Measurements from ENCODE around the gene MTRF1L. TPM values are rescaled to one million over a fixed set of nuclear protein-coding genes. Genes with fewer than 3 reads are reported as not detected.

The MTRF1L gene
- total RNA-seq, 1 experiment from 2014 or later, result 16.6 TPM

DNA sequence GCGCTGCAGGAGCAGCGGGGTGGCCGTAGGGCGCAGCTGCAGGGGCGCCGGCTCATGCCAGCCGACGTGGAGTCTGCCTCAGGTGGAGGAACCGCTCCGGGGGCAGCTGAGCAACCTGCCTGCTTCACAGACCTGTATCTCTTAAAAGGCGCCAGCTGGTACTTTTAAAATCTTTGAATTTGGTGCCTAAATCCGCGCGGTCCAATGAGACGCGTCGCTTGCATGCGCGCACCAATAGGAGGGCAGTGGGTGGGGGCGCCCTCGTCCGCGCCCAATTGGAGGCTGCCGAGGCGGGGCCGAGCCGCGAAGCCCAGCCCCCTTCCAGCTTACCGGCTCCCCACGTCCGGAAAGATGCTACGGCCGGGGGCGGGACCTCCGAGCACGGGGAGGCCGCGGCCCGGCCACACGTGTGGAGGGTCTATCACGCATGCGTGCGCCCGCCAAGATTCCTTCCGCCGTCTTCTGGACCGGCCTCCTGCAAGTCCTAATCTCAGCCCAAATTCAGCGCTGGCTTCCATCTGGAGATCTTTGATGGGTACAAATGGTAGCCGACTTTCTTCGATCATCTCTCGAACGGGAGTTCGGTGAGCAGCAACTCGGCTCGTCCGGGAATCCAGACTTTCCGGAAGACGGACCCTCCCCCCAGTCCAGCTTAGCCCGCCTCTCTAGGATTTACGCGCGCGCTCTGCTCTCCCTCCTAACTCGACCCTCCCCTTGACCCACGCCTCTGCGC is 19.4 kb downstream of the MTRF1L start, which contains the start of gene FBXO5 (continued):
- TF ChIP-seq, protein P1, sequence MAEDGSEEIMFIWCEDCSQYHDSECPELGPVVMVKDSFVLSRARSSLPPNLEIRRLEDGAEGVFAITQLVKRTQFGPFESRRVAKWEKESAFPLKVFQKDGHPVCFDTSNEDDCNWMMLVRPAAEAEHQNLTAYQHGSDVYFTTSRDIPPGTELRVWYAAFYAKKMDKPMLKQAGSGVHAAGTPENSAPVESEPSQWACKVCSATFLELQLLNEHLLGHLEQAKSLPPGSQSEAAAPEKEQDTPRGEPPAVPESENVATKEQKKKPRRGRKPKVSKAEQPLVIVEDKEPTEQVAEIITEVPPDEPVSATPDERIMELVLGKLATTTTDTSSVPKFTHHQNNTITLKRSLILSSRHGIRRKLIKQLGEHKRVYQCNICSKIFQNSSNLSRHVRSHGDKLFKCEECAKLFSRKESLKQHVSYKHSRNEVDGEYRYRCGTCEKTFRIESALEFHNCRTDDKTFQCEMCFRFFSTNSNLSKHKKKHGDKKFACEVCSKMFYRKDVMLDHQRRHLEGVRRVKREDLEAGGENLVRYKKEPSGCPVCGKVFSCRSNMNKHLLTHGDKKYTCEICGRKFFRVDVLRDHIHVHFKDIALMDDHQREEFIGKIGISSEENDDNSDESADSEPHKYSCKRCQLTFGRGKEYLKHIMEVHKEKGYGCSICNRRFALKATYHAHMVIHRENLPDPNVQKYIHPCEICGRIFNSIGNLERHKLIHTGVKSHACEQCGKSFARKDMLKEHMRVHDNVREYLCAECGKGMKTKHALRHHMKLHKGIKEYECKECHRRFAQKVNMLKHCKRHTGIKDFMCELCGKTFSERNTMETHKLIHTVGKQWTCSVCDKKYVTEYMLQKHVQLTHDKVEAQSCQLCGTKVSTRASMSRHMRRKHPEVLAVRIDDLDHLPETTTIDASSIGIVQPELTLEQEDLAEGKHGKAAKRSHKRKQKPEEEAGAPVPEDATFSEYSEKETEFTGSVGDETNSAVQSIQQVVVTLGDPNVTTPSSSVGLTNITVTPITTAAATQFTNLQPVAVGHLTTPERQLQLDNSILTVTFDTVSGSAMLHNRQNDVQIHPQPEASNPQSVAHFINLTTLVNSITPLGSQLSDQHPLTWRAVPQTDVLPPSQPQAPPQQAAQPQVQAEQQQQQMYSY (CRISPR knock-in tag; IDR thresholded peaks at IDR 0.05), result peak; percentile 77
- 0 out of 2 replicates have a peak, but pooled peaks have one; percentile 55 for TF ChIP-seq ELF4 (CRISPR knock-in tag; IDR thresholded peaks at IDR 0.05; ENCODE audit: low read depth)
- no peak for TF ChIP-seq ZNF317 (CRISPR knock-in tag; IDR thresholded peaks at IDR 0.05; ENCODE audit: borderline replicate concordance, low read depth)
- TF ChIP-seq ZMAT4 (CRISPR knock-in tag; IDR thresholded peaks at IDR 0.05), result 0 out of 2 replicates have a peak, but pooled peaks have one; percentile 22
- no peak for TF ChIP-seq ZNF425 (CRISPR knock-in tag; conservative IDR thresholded peaks at IDR 0.05)
- TF ChIP-seq, protein P2, sequence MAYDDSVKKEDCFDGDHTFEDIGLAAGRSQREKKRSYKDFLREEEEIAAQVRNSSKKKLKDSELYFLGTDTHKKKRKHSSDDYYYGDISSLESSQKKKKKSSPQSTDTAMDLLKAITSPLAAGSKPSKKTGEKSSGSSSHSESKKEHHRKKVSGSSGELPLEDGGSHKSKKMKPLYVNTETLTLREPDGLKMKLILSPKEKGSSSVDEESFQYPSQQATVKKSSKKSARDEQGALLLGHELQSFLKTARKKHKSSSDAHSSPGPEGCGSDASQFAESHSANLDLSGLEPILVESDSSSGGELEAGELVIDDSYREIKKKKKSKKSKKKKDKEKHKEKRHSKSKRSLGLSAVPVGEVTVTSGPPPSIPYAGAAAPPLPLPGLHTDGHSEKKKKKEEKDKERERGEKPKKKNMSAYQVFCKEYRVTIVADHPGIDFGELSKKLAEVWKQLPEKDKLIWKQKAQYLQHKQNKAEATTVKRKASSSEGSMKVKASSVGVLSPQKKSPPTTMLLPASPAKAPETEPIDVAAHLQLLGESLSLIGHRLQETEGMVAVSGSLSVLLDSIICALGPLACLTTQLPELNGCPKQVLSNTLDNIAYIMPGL (CRISPR knock-in tag; IDR thresholded peaks at IDR 0.05), result no peak
- TF ChIP-seq, protein P3, sequence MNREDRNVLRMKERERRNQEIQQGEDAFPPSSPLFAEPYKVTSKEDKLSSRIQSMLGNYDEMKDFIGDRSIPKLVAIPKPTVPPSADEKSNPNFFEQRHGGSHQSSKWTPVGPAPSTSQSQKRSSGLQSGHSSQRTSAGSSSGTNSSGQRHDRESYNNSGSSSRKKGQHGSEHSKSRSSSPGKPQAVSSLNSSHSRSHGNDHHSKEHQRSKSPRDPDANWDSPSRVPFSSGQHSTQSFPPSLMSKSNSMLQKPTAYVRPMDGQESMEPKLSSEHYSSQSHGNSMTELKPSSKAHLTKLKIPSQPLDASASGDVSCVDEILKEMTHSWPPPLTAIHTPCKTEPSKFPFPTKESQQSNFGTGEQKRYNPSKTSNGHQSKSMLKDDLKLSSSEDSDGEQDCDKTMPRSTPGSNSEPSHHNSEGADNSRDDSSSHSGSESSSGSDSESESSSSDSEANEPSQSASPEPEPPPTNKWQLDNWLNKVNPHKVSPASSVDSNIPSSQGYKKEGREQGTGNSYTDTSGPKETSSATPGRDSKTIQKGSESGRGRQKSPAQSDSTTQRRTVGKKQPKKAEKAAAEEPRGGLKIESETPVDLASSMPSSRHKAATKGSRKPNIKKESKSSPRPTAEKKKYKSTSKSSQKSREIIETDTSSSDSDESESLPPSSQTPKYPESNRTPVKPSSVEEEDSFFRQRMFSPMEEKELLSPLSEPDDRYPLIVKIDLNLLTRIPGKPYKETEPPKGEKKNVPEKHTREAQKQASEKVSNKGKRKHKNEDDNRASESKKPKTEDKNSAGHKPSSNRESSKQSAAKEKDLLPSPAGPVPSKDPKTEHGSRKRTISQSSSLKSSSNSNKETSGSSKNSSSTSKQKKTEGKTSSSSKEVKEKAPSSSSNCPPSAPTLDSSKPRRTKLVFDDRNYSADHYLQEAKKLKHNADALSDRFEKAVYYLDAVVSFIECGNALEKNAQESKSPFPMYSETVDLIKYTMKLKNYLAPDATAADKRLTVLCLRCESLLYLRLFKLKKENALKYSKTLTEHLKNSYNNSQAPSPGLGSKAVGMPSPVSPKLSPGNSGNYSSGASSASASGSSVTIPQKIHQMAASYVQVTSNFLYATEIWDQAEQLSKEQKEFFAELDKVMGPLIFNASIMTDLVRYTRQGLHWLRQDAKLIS (CRISPR knock-in tag; IDR thresholded peaks at IDR 0.05; ENCODE audit: borderline replicate concordance), result peak; percentile 13; the same call in 1 of the 2 replicates
- no peak for TF ChIP-seq JUN (CRISPR knock-in tag; IDR thresholded peaks at IDR 0.05)
- TF ChIP-seq, protein P4, sequence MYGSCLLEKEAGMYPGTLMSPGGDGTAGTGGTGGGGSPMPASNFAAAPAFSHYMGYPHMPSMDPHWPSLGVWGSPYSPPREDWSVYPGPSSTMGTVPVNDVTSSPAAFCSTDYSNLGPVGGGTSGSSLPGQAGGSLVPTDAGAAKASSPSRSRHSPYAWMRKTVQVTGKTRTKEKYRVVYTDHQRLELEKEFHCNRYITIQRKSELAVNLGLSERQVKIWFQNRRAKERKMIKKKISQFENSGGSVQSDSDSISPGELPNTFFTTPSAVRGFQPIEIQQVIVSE (CRISPR knock-in tag; IDR thresholded peaks at IDR 0.05; ENCODE audit: borderline replicate concordance), result no peak
- TF ChIP-seq ZNF416 (CRISPR knock-in tag; IDR thresholded peaks at IDR 0.05), result no peak
- peak; percentile 99 for TF ChIP-seq MYBL2 (CRISPR knock-in tag; IDR thresholded peaks at IDR 0.05)
- TF ChIP-seq, protein P5, sequence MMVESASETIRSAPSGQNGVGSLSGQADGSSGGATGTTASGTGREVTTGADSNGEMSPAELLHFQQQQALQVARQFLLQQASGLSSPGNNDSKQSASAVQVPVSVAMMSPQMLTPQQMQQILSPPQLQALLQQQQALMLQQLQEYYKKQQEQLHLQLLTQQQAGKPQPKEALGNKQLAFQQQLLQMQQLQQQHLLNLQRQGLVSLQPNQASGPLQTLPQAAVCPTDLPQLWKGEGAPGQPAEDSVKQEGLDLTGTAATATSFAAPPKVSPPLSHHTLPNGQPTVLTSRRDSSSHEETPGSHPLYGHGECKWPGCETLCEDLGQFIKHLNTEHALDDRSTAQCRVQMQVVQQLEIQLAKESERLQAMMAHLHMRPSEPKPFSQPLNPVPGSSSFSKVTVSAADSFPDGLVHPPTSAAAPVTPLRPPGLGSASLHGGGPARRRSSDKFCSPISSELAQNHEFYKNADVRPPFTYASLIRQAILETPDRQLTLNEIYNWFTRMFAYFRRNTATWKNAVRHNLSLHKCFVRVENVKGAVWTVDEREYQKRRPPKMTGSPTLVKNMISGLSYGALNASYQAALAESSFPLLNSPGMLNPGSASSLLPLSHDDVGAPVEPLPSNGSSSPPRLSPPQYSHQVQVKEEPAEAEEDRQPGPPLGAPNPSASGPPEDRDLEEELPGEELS (CRISPR knock-in tag; IDR thresholded peaks at IDR 0.05), result peak; percentile 69; the same call in 1 of the 2 replicates
- no peak for TF ChIP-seq ZNF396 (CRISPR knock-in tag; IDR thresholded peaks at IDR 0.05; ENCODE audit: borderline replicate concordance)
- TF ChIP-seq USF1 (CRISPR knock-in tag; IDR thresholded peaks at IDR 0.05), result no peak
- no peak for TF ChIP-seq GRHL2 (CRISPR knock-in tag; IDR thresholded peaks at IDR 0.05; ENCODE audit: insufficient replicate concordance, severe bottlenecking)
- TF ChIP-seq OVOL2 (CRISPR knock-in tag; IDR thresholded peaks at IDR 0.05; ENCODE audit: borderline replicate concordance), result no peak
- no peak for TF ChIP-seq MXD4 (CRISPR knock-in tag; IDR thresholded peaks at IDR 0.05; ENCODE audit: borderline replicate concordance)
- peak; percentile 70; the same call in 1 of the 2 replicates for TF ChIP-seq ETV6 (CRISPR knock-in tag; IDR thresholded peaks at IDR 0.05)
- peak; percentile 41; the same call in 1 of the 2 replicates for TF ChIP-seq CREM (CRISPR knock-in tag; IDR thresholded peaks at IDR 0.05)
- peak; percentile 5; the same call in 1 of the 2 replicates for TF ChIP-seq RELA (CRISPR knock-in tag; IDR thresholded peaks at IDR 0.05; ENCODE audit: borderline replicate concordance)
- TF ChIP-seq IRF2 (CRISPR knock-in tag; IDR thresholded peaks at IDR 0.05; ENCODE audit: borderline replicate concordance, low read depth), result no peak
- TF ChIP-seq ZNF671 (CRISPR knock-in tag; IDR thresholded peaks at IDR 0.05), result no peak
